Left ventricle myocardium inferior (tissue), 1 donor: Measurements from ENCODE around the gene RHBDF1. TPM values are rescaled to one million over a fixed set of nuclear protein-coding genes. Genes with fewer than 3 reads are reported as not detected.

ENCODE experiments used
- DNase-seq: peaks from one replicate; pipeline ENCODE4 v3.0.0-alpha.2; 2020
- H3K27ac ChIP-seq: fragments of 200-600 bp; replicated peaks from 2 replicates; pipeline ENCODE4 v1.8.0; 2021
- H3K27me3 ChIP-seq: fragments of 200-600 bp; 2 replicates; pipeline ENCODE4 v1.8.0; 2021; ENCODE audit warnings: low read depth
- H3K36me3 ChIP-seq: fragments of 200-600 bp; 2 replicates; pipeline ENCODE4 v1.8.0; 2021
- H3K4me1 ChIP-seq: fragments of 200-600 bp; 2 replicates; pipeline ENCODE4 v1.8.0; 2021
- H3K4me3 ChIP-seq: fragments of 200-600 bp; 2 replicates; pipeline ENCODE4 v1.8.0; 2021; ENCODE audit warnings: mild to moderate bottlenecking, moderate library complexity
- H3K9me3 ChIP-seq: fragments of 200-600 bp; replicated peaks from 2 replicates; pipeline ENCODE4 v1.8.0; 2021
- CTCF ChIP-seq: fragments of 200-600 bp; IDR thresholded peaks from 2 replicates; pipeline ENCODE4 v1.8.0; 2021; ENCODE audit warnings: antibody characterized with exemption, mild to moderate bottlenecking, borderline replicate concordance
- intact Hi-C: fragments of 100-400 bp; cut with micrococcal nuclease; formaldehyde crosslinking; loops from one replicate; pipeline ENCODE4 v1.11.0; 2022
- total RNA-seq: library from RNA; stranded (reverse); fragmentation: NEBNext Ultra II Directional; extraction: Animal tissue kit (Norgen Biotek cat#: 25700); gene quantifications from one replicate; pipeline ENCODE4 v1.2.1, GENCODE V29; 2021
- donor health status: DM: no; HTN: yes; CAD: no; lungs with severe emphysema.

Gene RHBDF1
- total RNA-seq, 1 donor from 2014 or later = 24.4 TPM

DNA sequence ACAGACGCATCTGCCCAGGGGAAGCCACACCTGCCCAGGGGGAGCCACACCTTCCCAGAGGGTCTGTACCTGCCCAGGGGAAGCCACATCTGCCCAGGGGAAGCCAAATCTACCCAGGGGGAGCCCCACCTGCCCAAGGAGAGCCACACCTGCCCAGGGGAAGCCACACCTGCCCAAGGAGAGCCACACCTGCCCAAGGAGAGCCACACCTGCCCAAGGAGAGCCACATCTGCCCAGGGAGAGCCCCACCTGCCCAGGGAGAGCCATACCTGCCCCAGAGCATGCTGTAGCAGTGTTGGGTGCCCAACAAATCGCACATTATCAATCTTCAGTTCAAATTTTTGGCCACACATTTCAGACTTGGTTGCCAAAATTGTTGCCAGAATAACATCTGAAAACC, 46.4 kb upstream of the RHBDF1 start:
- peaks cover 27% of the 10 kb centered on the region for H3K36me3 ChIP-seq
- TF ChIP-seq CTCF = no peak
- intact Hi-C loops = no loop called here
- DNase-seq = no peak
- H3K9me3 ChIP-seq = no peaks in the 10 kb centered on the region
- H3K27ac ChIP-seq = no peak overlapping the region
- peaks cover 5% of the 10 kb centered on the region for H3K4me1 ChIP-seq
- H3K27me3 ChIP-seq = no peaks in the 10 kb centered on the region
- no peak overlapping the region for H3K4me3 ChIP-seq

GRCh38 chr16:117379-118365, 45.2 kb upstream of the RHBDF1 start:
- Histone ChIP-seq H3K27me3 (no peaks in the 10 kb centered on the region), H3K36me3 (peaks cover 23% of the 10 kb centered on the region), H3K4me3 (no peak overlapping the region), H3K4me1 (peaks cover 11% of the 10 kb centered on the region), H3K9me3 (no peaks in the 10 kb centered on the region), H3K27ac (no peak overlapping the region)
- peak; percentile 45 for DNase-seq
- intact Hi-C loops = no loop called here
- TF ChIP-seq CTCF = peak; percentile 76

- H3K4me1 ChIP-seq = peaks cover 11% of the 10 kb centered on the region
- no peak overlapping the region for H3K4me3 ChIP-seq
- H3K36me3 ChIP-seq = peaks cover 38% of the 10 kb centered on the region
- intact Hi-C loops = no loop called here
- H3K27ac ChIP-seq = no peak overlapping the region
- TF ChIP-seq CTCF = no peak
- no peaks in the 10 kb centered on the region for H3K9me3 ChIP-seq
- no peaks in the 10 kb centered on the region for H3K27me3 ChIP-seq
- no peak for DNase-seq
These were observed 43.6 kb upstream of the RHBDF1 start for GRCh38 chr16:116015-116414.

DNA sequence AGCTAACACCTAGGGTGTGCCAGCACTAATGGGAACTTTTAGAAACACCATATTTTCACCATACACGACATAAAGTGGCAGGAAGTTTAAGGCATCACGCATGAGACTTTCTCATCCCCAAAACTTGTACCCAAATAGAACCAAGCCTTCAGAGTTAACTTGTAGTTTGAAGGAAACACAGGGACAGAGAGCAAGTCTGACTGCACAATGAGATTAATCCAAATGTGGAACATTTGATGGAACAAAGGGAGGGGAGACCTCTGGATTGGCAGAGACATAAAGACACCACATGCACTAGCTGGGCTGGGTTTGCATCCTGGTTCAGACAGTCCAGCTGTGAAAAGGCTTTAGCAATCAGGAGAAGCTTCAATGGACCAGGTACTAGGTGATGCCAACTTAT, 41.9 kb upstream of the RHBDF1 start:
- Histone ChIP-seq H3K4me1 (peaks cover 11% of the 10 kb centered on the region), H3K27me3 (no peaks in the 10 kb centered on the region), H3K36me3 (peaks cover 55% of the 10 kb centered on the region), H3K9me3 (no peaks in the 10 kb centered on the region), H3K4me3 (no peak overlapping the region), H3K27ac (no peak overlapping the region)
- intact Hi-C loops = no loop called here
- no peak for TF ChIP-seq CTCF
- no peak for DNase-seq

- Histone ChIP-seq H3K9me3 (no peaks in the 10 kb centered on the region), H3K4me3 (no peak overlapping the region), H3K4me1 (peaks cover 6% of the 10 kb centered on the region), H3K27ac (no peak overlapping the region), H3K27me3 (no peaks in the 10 kb centered on the region), H3K36me3 (peaks cover 57% of the 10 kb centered on the region)
- no peak for DNase-seq
- intact Hi-C loops = no loop called here
- no peak for TF ChIP-seq CTCF
These were observed 39.9 kb upstream of the RHBDF1 start for GRCh38 chr16:112153-112840.
